GM19351 (cell line): ENCODE results near the gene DOCK6.

Source experiments
- ATAC-seq: cut with Tn5 transposase; IDR thresholded peaks from one replicate; pipeline ENCODE4 v1.9.1; 2021; ENCODE audit warnings: mild to moderate bottlenecking, moderate library complexity; ENCODE audit not compliant: unreplicated experiment

The DOCK6 gene

GRCh38 chr19:11151181-11151580 lies 111.1 kb downstream of the DOCK6 start:
- ATAC-seq = no peak
